ENCODE results near the gene SMARCC1.

The SMARCC1 gene

DNA sequence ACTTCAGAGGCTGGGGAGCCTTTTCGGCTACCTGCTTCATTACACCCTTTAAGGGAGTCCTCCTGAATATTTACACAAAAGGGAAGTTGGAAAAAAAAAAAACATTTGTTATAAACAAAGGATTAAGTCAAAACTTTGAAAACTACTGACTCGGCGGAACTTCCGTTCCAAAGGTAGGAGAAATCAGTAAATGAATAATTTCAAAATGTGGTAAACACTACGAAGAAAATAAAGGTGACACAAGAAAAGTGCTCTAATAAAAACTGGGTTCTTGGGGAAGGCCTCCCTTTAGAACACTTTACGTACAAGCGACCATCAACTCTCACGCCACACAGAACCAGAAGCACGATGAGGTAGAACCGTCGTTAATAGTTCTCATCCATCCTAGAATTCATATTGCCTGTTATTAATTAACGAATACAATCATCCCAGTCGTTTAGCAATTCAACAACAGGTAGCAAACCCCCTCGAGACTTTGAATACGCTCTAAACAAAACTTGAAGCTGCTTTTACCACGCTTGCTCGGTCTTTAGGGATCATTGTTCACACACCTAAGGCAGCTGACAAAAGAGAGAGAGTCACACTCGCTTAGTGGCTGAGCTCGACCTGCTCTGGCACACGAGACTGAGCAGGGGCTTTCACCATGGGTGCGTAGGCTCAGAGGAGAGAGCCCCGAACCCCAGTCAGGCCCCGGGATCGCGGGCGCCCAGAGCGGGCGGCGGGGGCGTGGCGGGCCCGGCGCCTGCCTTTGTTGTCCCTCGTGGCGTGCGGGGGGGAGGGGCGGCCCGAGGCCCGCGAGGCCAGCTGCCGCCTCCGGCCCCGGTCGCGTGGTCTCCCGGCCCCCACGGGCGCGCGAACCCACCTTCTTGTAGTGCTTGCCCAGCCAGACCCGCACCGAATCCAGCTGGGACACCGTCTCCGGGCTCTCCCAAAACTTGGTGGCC is 680 bp downstream of the SMARCC1 start:
- Histone ChIP-seq H3K4me2 (ENCODE audit: low read depth, low read length, poor library complexity, severe bottlenecking) (peak overlapping the region; percentile 82), H3F3A (ENCODE audit: low read depth) (peaks cover 6% of the 10 kb centered on the region; the same call in 1 of the 2 replicates), H2AFZ (ENCODE audit: low read length) (peak overlapping the region; percentile 82), H3K4me1 (ENCODE audit: insufficient read depth, low read length, poor library complexity, severe bottlenecking) (peaks cover 23% of the 10 kb centered on the region), H4K20me1 (ENCODE audit: insufficient read depth, low read length, poor library complexity, severe bottlenecking) (peaks cover 49% of the 10 kb centered on the region), H3K79me2 (ENCODE audit: insufficient read depth, low read length) (peaks cover 56% of the 10 kb centered on the region), H3K9me3 (ENCODE audit: insufficient read depth, low read depth, low read length) (no peaks in the 10 kb centered on the region), H3K4me3 (ENCODE audit: low read length, poor library complexity, severe bottlenecking) (peak overlapping the region; percentile 94), H3K27me3 (ENCODE audit: insufficient read depth, low read length, poor library complexity, severe bottlenecking) (no peaks in the 10 kb centered on the region), H3K9ac (ENCODE audit: low read depth, low read length, poor library complexity, severe bottlenecking) (peak overlapping the region; percentile 87), H3K9me2 (replicated peaks; ENCODE audit: low read depth, low read length) (no peaks in the 10 kb centered on the region), H3K36me3 (ENCODE audit: insufficient read depth, low read length) (no peaks in the 10 kb centered on the region)
- TF ChIP-seq, protein P1, sequence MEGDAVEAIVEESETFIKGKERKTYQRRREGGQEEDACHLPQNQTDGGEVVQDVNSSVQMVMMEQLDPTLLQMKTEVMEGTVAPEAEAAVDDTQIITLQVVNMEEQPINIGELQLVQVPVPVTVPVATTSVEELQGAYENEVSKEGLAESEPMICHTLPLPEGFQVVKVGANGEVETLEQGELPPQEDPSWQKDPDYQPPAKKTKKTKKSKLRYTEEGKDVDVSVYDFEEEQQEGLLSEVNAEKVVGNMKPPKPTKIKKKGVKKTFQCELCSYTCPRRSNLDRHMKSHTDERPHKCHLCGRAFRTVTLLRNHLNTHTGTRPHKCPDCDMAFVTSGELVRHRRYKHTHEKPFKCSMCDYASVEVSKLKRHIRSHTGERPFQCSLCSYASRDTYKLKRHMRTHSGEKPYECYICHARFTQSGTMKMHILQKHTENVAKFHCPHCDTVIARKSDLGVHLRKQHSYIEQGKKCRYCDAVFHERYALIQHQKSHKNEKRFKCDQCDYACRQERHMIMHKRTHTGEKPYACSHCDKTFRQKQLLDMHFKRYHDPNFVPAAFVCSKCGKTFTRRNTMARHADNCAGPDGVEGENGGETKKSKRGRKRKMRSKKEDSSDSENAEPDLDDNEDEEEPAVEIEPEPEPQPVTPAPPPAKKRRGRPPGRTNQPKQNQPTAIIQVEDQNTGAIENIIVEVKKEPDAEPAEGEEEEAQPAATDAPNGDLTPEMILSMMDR (conservative IDR thresholded peaks at IDR 0.05; ENCODE audit: low read length), result no peak
- no peak for TF ChIP-seq EZH2phosphoT487 (IDR thresholded peaks at IDR 0.05; ENCODE audit: borderline replicate concordance)

- H4K20me1 ChIP-seq (ENCODE audit: insufficient read depth, low read length, poor library complexity, severe bottlenecking), result peaks cover 71% of the 10 kb centered on the region
- H3K9ac ChIP-seq (ENCODE audit: low read depth, low read length, poor library complexity, severe bottlenecking), result peak overlapping the region; percentile 87
- no peak overlapping the region for H2AFZ ChIP-seq (ENCODE audit: low read length)
- no peaks in the 10 kb centered on the region for H3K36me3 ChIP-seq (ENCODE audit: insufficient read depth, low read length)
- peaks cover 79% of the 10 kb centered on the region for H3K79me2 ChIP-seq (ENCODE audit: insufficient read depth, low read length)
- H3K9me3 ChIP-seq (ENCODE audit: insufficient read depth, low read depth, low read length), result no peaks in the 10 kb centered on the region
- H3K4me1 ChIP-seq (ENCODE audit: insufficient read depth, low read length, poor library complexity, severe bottlenecking), result peaks cover 23% of the 10 kb centered on the region
- TF ChIP-seq EZH2phosphoT487 (IDR thresholded peaks at IDR 0.05; ENCODE audit: borderline replicate concordance), result no peak
- TF ChIP-seq, protein P1 (conservative IDR thresholded peaks at IDR 0.05; ENCODE audit: low read length), result no peak
- H3K4me2 ChIP-seq (ENCODE audit: low read depth, low read length, poor library complexity, severe bottlenecking), result peak overlapping the region; percentile 82
- no peaks in the 10 kb centered on the region for H3K27me3 ChIP-seq (ENCODE audit: insufficient read depth, low read length, poor library complexity, severe bottlenecking)
- H3F3A ChIP-seq (ENCODE audit: low read depth), result peaks cover 6% of the 10 kb centered on the region; the same call in 1 of the 2 replicates
- H3K9me2 ChIP-seq (replicated peaks; ENCODE audit: low read depth, low read length), result no peaks in the 10 kb centered on the region
- H3K4me3 ChIP-seq (ENCODE audit: low read length, poor library complexity, severe bottlenecking), result peak overlapping the region; percentile 94
Measured at GRCh38 chr3:47778746-47779145, 2.9 kb downstream of the SMARCC1 start.

GRCh38 chr3:47772788-47773187 is 8.9 kb downstream of the SMARCC1 start:
- peaks cover 45% of the 10 kb centered on the region; the same call in 1 of the 2 replicates for H3K36me3 ChIP-seq (ENCODE audit: insufficient read depth, low read length)
- peaks cover 97% of the 10 kb centered on the region for H3K79me2 ChIP-seq (ENCODE audit: insufficient read depth, low read length)
- TF ChIP-seq, protein P1 (conservative IDR thresholded peaks at IDR 0.05; ENCODE audit: low read length), result no peak
- no peak for TF ChIP-seq EZH2phosphoT487 (IDR thresholded peaks at IDR 0.05; ENCODE audit: borderline replicate concordance)

More at GRCh38 chr3:47772788-47773187, 8.9 kb downstream of the SMARCC1 start:
- no peak overlapping the region for H2AFZ ChIP-seq (ENCODE audit: low read length)
- H3K27me3 ChIP-seq (ENCODE audit: insufficient read depth, low read length, poor library complexity, severe bottlenecking), result no peaks in the 10 kb centered on the region
- no peaks in the 10 kb centered on the region for H3K9me2 ChIP-seq (replicated peaks; ENCODE audit: low read depth, low read length)
- H4K20me1 ChIP-seq (ENCODE audit: insufficient read depth, low read length, poor library complexity, severe bottlenecking), result peaks cover 85% of the 10 kb centered on the region
- no peaks in the 10 kb centered on the region for H3K9me3 ChIP-seq (ENCODE audit: insufficient read depth, low read depth, low read length)
- peaks cover 6% of the 10 kb centered on the region for H3K4me1 ChIP-seq (ENCODE audit: insufficient read depth, low read length, poor library complexity, severe bottlenecking)
- no peak overlapping the region for H3K4me2 ChIP-seq (ENCODE audit: low read depth, low read length, poor library complexity, severe bottlenecking)
- no peak overlapping the region for H3K4me3 ChIP-seq (ENCODE audit: low read length, poor library complexity, severe bottlenecking)
- H3F3A ChIP-seq (ENCODE audit: low read depth), result 0 out of 2 replicates have a peak, but pooled peaks cover 3% of the 10 kb centered on the region
- no peak overlapping the region for H3K9ac ChIP-seq (ENCODE audit: low read depth, low read length, poor library complexity, severe bottlenecking)

All from Loucy (cell line).